ENCODE data around the gene EZR. TPM values are rescaled to one million over a fixed set of nuclear protein-coding genes. Genes with fewer than 3 reads are reported as not detected.

The EZR gene
- total and polyA plus RNA-seq, 2 of the 13 experiments (the other 11 are each of a cell fraction or from before 2014, with no cell fraction given) = 34.7 to 60.3 TPM

DNA sequence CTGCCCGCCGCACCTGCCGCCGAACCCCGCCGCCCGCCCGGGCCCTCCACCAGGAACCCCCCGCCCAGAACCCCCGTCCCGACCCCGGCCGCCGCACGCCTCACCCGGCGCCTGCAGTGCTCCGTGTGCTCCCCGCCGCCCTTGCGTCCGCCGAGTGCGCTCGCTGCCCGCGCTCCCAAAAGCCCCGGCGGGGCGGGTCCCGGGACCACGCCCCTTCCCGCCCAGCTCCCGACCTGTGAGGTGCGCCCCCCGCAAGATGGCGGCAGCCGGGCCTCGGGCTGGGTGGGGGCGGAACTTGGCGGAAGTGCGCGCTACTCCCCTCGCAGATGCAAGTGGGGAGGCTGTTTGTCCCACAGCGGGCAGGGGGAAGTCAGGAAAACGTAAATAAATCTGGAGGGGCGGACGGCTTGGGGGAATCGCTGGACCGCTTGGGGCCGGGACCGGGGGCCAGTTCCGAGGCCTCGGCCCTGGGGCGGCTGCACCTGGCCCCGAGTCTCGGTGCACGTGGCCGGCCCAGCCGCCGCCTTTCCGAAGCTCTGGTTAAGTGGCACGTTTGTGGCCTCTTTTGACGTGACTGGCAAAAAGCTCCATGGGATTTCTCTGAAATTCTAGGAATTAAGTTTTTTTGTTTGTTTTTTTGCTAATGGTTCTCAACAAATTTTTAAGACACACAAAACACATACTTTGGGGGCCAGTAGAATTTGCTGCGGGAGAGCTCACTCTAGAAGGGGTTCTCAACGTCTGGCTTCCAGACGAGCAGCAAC is at the start of gene EZR (continued):
- TF ChIP-seq, protein P1, sequence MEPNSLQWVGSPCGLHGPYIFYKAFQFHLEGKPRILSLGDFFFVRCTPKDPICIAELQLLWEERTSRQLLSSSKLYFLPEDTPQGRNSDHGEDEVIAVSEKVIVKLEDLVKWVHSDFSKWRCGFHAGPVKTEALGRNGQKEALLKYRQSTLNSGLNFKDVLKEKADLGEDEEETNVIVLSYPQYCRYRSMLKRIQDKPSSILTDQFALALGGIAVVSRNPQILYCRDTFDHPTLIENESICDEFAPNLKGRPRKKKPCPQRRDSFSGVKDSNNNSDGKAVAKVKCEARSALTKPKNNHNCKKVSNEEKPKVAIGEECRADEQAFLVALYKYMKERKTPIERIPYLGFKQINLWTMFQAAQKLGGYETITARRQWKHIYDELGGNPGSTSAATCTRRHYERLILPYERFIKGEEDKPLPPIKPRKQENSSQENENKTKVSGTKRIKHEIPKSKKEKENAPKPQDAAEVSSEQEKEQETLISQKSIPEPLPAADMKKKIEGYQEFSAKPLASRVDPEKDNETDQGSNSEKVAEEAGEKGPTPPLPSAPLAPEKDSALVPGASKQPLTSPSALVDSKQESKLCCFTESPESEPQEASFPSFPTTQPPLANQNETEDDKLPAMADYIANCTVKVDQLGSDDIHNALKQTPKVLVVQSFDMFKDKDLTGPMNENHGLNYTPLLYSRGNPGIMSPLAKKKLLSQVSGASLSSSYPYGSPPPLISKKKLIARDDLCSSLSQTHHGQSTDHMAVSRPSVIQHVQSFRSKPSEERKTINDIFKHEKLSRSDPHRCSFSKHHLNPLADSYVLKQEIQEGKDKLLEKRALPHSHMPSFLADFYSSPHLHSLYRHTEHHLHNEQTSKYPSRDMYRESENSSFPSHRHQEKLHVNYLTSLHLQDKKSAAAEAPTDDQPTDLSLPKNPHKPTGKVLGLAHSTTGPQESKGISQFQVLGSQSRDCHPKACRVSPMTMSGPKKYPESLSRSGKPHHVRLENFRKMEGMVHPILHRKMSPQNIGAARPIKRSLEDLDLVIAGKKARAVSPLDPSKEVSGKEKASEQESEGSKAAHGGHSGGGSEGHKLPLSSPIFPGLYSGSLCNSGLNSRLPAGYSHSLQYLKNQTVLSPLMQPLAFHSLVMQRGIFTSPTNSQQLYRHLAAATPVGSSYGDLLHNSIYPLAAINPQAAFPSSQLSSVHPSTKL (CRISPR knock-in tag; IDR thresholded peaks at IDR 0.05) = peak; percentile 41
- TF ChIP-seq NCOR1 (IDR thresholded peaks at IDR 0.05; ENCODE audit: borderline replicate concordance, low read length) (no peak), ZNF619 (CRISPR knock-in tag; IDR thresholded peaks at IDR 0.05) (peak; percentile 52; the same call in 1 of the 2 replicates), TBL1XR1 (IDR thresholded peaks at IDR 0.05; ENCODE audit: borderline replicate concordance, low read length, partially characterized antibody) (no peak), NR2F2 (IDR thresholded peaks at IDR 0.05; ENCODE audit: borderline replicate concordance, low read depth) (no peak), MIER3 (CRISPR knock-in tag; IDR thresholded peaks at IDR 0.05; ENCODE audit: borderline replicate concordance) (peak; percentile 25; the same call in 1 of the 2 replicates), ZSCAN25 (CRISPR knock-in tag; IDR thresholded peaks at IDR 0.05) (no peak), KAT8 (CRISPR knock-in tag; IDR thresholded peaks at IDR 0.05) (peak; percentile 88; the same call in 1 of the 2 replicates), IRX3 (CRISPR knock-in tag; IDR thresholded peaks at IDR 0.05; ENCODE audit: borderline replicate concordance, low read depth) (peak; percentile 93; the same call in 1 of the 2 replicates), ZNF790 (CRISPR knock-in tag; IDR thresholded peaks at IDR 0.05; ENCODE audit: borderline replicate concordance) (peak; percentile 86; the same call in 1 of the 2 replicates), PPARG (CRISPR knock-in tag; conservative IDR thresholded peaks at IDR 0.05) (no peak)
- TF ChIP-seq, protein P2, sequence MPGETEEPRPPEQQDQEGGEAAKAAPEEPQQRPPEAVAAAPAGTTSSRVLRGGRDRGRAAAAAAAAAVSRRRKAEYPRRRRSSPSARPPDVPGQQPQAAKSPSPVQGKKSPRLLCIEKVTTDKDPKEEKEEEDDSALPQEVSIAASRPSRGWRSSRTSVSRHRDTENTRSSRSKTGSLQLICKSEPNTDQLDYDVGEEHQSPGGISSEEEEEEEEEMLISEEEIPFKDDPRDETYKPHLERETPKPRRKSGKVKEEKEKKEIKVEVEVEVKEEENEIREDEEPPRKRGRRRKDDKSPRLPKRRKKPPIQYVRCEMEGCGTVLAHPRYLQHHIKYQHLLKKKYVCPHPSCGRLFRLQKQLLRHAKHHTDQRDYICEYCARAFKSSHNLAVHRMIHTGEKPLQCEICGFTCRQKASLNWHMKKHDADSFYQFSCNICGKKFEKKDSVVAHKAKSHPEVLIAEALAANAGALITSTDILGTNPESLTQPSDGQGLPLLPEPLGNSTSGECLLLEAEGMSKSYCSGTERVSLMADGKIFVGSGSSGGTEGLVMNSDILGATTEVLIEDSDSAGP (CRISPR knock-in tag; IDR thresholded peaks at IDR 0.05; ENCODE audit: borderline replicate concordance) = peak; percentile 70; the same call in 1 of the 2 replicates
- TF ChIP-seq, protein P3, sequence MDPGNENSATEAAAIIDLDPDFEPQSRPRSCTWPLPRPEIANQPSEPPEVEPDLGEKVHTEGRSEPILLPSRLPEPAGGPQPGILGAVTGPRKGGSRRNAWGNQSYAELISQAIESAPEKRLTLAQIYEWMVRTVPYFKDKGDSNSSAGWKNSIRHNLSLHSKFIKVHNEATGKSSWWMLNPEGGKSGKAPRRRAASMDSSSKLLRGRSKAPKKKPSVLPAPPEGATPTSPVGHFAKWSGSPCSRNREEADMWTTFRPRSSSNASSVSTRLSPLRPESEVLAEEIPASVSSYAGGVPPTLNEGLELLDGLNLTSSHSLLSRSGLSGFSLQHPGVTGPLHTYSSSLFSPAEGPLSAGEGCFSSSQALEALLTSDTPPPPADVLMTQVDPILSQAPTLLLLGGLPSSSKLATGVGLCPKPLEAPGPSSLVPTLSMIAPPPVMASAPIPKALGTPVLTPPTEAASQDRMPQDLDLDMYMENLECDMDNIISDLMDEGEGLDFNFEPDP (CRISPR knock-in tag; conservative IDR thresholded peaks at IDR 0.05) = peak; percentile 98
- TF ChIP-seq, protein P4, sequence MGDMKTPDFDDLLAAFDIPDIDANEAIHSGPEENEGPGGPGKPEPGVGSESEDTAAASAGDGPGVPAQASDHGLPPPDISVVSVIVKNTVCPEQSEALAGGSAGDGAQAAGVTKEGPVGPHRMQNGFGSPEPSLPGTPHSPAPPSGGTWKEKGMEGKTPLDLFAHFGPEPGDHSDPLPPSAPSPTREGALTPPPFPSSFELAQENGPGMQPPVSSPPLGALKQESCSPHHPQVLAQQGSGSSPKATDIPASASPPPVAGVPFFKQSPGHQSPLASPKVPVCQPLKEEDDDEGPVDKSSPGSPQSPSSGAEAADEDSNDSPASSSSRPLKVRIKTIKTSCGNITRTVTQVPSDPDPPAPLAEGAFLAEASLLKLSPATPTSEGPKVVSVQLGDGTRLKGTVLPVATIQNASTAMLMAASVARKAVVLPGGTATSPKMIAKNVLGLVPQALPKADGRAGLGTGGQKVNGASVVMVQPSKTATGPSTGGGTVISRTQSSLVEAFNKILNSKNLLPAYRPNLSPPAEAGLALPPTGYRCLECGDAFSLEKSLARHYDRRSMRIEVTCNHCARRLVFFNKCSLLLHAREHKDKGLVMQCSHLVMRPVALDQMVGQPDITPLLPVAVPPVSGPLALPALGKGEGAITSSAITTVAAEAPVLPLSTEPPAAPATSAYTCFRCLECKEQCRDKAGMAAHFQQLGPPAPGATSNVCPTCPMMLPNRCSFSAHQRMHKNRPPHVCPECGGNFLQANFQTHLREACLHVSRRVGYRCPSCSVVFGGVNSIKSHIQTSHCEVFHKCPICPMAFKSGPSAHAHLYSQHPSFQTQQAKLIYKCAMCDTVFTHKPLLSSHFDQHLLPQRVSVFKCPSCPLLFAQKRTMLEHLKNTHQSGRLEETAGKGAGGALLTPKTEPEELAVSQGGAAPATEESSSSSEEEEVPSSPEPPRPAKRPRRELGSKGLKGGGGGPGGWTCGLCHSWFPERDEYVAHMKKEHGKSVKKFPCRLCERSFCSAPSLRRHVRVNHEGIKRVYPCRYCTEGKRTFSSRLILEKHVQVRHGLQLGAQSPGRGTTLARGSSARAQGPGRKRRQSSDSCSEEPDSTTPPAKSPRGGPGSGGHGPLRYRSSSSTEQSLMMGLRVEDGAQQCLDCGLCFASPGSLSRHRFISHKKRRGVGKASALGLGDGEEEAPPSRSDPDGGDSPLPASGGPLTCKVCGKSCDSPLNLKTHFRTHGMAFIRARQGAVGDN (CRISPR knock-in tag; IDR thresholded peaks at IDR 0.05) = peak; percentile 98
- TF ChIP-seq, protein P5, sequence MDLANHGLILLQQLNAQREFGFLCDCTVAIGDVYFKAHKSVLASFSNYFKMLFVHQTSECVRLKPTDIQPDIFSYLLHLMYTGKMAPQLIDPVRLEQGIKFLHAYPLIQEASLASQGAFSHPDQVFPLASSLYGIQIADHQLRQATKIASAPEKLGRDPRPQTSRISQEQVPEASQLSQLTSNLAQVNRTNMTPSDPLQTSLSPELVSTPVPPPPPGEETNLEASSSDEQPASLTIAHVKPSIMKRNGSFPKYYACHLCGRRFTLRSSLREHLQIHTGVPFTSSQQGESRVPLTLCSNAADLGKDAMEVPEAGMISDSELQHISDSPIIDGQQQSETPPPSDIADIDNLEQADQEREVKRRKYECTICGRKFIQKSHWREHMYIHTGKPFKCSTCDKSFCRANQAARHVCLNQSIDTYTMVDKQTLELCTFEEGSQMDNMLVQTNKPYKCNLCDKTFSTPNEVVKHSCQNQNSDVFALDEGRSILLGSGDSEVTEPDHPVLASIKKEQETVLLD (CRISPR knock-in tag; IDR thresholded peaks at IDR 0.05; ENCODE audit: low read depth) = peak; percentile 71
